HG02798 (cell line): ENCODE results near the gene PC.
A peak's percentile ranks its signal among the peaks of the same experiment; 100 is the strongest.

Experiments
- ATAC-seq: cut with Tn5 transposase; IDR thresholded peaks from one replicate; pipeline ENCODE4 v1.9.1; 2021; ENCODE audit warnings: mild to moderate bottlenecking; ENCODE audit not compliant: unreplicated experiment, poor library complexity

PC gene

DNA sequence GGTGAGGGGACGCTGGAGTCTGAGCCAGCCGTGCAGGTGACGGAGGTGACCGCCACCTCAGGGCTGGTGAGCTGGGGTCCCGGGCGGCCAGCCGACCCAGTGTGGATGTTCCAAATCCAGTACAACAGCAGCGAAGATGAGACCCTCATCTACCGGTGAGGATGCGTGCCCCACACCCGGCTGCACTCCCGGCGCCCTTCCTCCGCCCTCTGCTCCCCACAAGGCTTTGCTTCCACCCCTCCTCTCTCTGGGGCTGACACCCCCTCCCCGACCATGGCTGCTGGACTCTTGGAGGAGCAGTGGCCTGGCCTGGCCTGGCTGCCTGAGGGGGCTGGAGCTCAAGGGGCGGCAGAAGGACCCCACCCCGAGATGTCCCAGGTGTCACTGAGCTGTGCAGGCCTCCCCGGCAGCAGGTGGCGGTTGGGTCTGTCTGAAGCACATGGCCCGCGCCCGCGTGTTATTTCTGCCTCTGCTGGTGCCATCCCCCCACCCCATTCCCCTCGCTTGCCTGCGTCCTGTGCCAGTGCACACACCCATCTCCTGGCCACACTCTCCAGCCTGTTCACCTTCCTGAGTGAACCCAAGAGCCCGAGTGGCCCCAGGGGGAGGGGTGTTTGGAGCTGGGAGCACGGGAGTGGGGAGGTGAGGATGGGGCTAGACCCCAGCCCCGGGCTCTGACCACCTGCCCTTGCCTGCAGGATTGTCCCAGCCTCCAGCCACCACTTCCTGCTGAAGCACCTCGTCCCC, 99.1 kb downstream of the PC start:
- no peak for ATAC-seq

DNA sequence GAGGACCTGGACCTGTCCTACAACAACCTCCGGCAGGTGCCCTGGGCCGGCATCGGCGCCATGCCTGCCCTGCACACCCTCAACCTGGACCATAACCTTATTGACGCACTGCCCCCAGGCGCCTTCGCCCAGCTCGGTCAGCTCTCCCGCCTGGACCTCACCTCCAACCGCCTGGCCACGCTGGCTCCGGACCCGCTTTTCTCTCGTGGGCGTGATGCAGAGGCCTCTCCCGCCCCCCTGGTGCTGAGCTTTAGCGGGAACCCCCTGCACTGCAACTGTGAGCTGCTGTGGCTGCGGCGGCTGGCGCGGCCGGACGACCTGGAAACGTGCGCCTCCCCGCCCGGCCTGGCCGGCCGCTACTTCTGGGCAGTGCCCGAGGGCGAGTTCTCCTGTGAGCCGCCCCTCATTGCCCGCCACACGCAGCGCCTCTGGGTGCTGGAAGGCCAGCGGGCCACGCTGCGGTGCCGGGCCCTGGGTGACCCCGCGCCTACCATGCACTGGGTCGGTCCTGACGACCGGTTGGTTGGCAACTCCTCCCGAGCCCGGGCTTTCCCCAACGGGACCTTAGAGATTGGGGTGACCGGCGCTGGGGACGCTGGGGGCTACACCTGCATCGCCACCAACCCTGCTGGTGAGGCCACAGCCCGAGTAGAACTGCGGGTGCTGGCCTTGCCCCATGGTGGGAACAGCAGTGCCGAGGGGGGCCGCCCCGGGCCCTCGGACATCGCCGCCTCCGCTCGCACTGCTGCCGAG, 99.8 kb downstream of the PC start:
- no peak for ATAC-seq

DNA sequence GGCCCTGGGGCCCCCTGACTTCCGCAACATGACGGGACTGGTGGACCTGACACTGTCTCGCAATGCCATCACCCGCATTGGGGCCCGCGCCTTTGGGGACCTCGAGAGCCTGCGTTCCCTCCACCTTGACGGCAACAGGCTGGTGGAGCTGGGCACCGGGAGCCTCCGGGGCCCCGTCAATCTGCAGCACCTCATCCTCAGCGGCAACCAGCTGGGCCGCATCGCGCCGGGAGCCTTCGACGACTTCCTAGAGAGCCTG, 100.3 kb downstream of the PC start:
- no peak for ATAC-seq

DNA sequence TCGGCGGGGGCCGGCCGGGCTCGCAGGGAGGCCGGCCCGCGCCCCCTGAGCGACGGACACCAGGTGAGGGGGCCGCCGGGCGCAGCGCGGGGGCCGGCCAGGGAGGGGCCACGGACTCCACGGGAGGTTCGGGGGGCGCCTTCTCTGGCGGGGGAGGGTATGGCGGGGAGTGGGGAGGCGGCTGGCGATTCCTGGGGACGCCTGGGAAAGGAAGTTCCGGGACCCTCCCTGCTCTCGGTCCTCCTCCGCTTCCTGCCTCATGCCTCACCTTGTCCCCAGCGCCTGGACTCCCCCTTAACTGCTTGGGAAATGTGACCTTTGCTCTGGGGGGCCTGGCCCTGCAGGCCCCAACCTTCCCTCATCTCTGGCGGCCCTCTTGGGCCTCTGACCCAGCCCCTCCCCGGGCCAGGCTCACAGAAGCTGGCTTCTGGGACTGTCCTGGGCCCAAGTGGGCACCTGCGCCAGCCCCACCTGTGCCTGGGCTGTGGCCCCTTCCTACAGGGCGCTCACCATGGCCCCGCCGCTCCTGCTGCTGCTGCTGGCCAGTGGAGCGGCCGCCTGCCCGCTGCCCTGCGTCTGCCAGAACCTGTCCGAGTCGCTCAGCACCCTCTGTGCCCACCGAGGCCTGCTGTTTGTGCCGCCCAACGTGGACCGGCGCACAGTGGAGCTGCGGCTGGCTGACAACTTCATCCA, 100.8 kb downstream of the PC start:
- no peak for ATAC-seq

DNA sequence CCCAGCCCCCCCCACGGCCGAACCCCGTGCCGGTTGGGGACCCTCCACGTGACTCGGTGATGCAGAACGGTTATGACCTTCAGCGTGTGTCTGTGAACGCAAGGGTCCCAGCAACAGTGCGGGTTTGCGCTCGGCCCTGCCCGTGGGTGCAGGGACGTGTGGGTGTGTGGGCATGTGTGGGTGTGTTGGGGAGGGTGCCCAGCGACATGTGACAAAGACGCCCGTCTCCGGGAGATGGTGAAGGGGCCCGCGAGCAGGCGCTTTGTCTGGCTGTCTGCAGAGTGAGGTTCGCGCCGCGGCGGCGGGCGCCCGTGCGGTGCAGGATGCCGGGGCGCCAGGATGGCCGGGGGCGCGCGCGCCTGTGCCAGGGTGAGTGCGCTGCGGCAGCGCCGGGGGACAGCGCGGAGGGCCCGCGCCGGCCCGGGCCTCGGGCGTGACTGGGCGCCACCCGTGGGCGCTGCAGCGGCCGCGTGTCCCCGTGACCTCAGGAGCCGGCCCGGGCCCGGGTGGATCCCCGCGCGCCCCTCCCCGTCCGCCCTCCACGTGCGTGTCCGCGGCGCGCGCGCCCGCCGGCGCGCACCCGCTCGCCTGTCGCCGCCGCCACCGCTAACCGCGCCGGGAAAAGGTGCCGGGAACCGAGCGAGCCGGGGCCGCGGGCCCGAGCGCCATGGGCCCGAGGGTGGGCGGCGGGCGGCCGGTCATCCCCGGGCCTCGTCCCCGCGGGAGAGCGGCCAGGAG, 101.5 kb downstream of the PC start, which contains the start of gene LRFN4:
Gene LRFN4 (plus strand): TSS at position 569 of the 738 bp plus-strand sequence. CDS start 681 bp downstream, outside the sequence.
- ATAC-seq = peak; percentile 30

DNA sequence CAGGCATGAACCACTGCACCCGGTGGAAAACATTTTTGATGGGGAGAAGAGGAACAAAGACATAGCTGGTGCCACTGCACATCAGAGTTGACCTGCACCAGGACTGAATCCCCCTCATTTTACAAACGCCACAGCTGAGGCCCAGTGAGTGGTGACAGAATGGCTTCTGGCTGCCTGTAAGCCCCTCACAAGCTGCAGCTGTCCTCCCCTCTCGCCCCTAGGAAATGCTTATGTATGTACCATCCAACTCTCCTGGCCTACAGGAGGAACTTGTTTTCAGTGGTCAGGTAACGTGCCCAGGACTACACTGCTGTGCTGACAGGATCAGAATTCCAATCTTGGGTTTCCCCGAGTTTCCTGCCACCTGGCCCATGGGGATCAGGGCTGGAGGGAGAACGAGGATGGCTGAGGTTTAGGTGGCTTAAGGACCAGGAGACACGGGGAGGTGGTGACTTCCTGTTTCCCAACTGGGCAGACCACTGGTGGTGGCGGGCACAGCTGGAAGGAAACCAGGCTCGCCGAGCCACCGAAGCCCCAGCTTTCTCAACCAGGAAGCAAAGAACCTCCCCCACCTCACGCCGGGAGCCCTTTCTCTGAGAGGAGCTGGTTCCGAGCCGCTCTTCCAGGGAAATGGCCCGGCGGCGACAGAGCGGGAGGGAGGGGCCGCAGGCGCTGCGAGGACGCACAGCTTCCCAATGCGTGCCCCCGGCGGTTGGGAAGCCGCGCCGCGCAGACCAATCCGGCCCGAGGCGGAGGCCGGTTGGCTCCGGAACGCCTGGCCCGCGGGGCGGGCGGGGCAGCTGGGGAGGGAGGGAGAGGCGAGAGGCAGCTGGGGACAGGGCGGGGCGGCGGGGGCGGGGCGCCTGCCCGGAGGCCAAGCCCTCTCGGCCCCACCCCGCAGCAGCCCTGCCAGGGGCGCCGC, 102.3 kb downstream of the PC start:
- ATAC-seq = peak; percentile 82

DNA sequence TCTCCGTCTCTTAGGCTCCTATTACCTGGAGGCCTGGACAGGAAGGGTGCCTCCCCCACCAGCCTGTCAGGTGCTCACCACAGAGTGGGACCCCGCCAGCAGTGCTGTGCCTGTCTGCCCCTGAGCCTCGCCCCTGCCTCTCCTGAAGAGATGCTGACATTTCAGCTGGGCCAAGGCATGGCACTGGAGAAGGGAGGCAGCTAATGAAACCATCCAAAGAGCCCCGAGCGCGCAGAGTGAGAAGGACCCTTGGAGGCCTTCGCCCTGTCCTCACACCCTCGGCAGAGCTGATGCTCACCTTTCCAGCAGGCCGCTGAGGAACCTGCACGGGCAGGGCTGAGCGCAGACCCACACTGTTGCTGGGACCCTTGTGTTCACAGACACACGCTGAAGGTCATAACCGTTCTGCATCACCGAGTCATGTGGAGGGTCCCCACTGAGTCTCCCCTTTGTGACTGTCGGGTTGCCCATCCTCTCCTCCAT, 103.4 kb downstream of the PC start:
- no peak for ATAC-seq

DNA sequence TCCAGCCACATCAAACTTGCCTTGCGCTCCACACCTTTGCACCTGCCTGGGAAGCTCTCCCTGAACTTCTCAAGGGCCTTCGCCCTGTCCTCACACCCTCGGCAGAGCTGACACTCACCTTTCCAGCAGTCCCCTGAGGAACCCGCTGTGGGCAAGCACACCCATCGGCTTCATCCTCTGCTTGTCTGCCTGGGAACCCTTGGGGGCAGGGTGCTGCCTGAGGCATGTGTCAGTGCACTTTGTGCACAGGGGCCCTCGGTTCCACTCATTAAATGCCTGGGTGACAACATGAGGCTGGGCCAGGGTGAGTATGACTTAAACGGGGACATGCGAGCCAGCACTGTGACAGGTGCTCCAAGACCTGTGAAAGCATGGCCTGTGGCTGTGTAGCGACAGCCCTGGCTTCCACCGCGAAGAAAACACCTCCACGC, 103.9 kb downstream of the PC start:
- ATAC-seq = no peak

DNA sequence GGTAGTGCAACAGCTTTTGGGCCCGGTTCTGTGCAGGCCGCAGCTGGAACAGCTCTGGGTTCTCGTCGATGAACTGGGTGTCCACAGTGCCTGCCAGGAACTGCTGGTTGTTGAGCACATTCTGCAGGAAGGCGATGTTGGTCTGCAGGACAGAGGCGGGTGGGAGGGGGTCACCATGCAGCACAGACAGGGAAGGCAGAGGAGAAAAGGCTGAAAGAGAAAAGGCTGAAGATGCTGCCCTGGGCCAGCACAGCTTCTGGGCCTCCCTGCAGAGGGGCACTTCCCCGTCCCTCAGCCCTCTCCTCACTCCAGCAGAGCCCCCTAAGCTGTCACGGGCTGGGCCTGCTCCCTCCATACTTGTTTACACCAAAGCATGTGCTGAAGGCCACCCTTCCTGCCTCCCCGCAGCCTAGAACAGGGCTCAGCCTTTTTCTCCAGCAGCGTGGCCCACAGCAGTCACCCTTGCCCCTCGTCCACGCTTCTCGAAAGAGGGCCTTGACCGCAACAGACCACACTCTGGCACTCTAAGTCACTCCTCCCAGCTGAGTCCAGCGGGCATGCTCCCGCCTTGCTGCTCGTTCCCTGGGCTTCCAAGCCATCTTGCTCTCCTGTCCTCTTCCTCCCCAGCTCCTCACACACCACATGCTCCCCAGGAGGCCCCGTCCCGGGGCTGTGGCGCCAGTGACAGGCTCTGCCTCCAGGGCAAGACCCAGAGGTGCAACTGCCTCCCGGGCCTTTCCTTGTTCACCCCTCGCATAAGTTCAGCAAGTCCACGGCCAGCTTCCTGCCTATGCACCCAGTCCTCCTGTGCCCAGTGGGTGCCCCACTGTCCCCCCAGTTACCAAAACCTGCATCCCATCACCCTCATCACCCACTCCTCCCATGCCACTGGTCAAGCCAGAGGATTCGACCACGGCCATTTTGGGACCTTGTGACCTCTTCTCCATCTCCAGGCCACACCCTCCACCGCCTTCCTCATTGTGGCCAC, 104.6 kb downstream of the PC start:
- ATAC-seq = no peak

DNA sequence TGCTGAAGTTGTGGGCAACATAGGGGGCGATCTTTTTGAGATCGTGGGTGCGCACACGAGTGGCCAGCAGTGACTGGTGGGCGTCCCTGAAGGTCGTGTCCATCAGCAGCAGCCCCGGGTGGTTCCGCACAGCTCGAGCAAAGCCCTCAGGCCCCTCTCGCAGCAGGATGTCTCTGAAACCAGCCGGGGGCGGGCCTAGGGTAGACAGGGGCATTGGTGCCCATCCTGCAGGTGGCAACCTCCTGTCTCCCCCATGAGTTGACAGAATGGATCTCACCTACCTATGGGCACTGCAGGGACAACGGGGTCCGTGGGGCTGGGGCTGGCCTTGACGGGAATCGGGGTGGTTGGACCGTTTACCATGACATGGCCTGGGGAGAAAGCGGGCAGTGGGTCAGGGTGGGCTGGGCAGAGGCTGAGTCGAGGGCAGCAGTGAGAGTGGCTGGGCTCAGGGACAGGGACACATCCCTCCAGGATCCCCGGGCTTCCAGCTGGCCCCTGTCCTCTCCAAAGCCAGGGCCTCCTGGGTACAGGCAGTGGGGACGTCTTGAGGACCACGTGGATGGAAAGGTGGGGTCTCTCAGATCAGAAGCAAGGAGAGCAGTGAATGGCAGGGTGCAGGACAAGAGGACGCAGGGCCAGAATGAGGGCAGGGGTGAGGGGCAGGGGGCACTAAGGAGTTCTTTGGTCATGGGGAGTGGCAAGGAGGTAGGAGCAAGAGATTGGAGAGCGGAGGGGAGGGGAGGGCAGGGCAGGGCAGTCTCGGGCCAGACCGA, 105.5 kb downstream of the PC start:
- no peak for ATAC-seq

DNA sequence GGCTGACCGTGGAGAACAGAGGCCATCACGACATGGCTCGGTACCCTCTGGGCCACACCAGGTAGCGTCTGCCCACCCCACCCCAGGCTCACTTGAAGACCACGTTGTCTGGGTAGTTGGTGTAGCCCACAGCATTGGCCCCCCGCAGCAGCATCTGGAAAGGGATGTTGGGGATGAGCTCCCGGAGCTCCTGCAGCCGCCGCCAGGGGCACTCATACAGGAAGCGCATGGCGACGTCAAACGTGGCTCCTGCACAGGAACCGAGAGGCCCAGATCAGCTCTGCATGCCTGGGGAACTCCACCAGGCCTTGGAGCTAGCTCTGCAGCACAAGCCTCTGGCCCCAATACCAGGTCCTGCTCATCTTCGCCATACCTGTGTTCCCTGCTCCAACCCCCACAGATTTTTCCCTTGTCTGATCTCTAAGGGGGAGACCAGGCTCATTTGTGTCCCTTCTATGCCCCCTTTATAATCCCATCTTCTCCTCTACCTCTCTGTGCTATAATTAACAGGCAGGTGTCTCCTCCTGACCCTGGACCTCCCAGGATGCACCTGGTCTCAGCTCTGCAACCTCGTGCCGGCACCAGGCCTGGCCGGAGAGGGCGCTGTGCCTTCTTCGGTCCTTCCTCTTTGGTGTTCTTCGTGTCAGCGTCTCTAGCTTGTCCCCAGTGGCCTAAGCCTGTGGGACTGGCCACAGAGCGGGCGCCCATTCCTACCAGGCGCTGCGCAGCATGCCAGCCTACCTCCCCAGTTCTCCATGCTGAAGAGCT, 106.3 kb downstream of the PC start:
- ATAC-seq = no peak

DNA sequence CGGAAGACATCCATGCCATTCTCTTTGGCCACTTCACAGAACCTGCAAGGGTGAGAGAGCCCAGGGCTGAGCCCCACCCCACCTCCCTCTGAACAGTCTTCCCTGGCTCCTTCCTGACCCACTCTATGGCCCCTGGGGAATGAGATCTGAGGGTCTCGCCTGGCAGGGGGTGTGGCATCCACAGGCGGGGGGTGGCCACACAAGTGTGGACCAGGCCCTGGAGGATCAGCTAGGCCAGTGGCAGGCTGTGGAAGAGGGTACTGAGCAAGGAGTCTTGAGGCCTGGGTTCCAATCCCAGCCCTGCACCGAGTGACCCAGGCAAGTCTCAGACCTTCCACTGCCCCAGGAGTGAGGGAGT, 107.0 kb downstream of the PC start:
- ATAC-seq = no peak

DNA sequence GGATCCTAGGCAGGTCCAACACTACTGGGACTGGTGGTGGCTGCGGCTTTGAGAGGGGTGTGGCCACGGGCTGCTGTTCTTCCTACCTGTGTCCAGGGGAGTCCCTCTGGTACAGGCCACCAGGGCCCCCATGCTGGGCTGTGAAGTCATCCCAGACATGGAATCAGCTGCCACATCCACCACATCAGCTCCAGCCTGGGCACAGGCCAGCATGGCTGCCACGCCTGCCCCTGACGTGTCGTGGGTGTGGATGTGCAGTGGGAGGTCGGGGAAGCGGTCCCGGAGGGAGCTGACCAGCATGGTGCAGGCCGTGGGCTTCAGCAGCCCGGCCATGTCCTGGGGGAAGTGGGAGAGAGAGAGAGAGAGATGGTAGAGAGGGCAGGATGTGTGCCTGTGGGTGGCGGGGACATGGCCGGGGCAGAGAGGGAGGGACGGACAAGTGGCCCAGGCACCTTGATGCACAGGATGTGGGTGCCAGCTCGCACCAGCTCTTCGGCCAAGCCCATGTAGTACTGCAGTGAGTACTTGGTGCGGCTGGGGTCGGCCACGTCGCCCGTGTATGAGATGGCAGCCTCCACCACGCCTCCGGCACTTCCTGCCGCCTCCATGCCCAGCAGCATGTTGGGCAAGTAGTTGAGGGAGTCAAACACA, 107.5 kb downstream of the PC start:
- no peak for ATAC-seq

DNA sequence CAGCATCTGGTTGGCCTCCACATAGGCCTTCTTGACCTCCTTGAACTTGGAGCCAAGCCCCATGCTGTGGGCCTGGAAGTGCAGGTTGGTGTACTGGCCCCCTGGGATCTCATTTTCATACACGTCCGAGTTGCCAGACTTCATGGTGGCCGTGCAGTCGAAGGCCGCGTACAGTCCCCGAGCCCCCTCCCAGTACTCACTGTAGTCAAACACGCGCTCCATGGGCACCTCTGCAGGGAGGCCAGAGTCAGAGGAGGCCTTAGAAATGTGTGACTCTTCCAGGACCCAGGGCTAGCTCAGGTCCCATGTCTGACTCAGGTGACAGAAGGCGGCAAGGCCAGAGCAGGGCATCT, 108.0 kb downstream of the PC start:
- ATAC-seq = no peak

DNA sequence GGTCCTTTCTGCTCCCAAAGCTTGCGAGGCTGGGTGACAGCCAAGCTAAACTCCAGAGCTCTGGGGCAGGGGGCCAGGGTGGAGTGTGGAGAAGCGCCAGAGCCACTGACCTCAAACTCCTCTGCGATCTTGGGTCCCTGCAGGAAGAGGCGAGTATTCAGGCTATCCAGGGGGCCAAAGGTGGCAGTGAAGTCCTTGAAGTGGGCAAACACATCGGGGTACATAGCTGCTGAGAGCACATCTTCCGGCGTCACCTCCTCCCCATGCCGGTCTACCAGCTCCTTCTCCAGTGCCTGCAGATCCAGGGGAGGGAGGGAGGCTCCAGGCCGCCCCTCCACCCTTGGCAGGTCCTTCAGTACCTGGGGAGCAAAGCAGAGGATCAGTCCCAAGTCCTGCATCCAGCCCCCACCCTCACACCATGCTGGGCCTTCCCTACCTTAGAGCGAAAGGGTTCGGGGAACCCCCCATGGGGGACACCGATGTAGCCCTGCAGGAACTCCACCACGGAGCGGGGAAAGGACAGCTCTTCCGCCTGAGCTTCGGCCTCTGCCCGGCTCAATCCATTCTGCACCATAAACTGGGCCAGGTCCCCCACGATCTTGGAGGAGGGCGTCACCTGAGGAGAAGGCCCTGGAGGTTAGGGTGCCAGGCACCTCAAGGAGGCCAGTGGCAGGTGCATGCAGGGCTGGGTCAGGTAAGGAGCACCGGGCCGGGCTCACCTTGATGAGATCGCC, 108.5 kb downstream of the PC start:
- ATAC-seq = no peak
